ENCODE data around the gene SLCO4A1.

DNA sequence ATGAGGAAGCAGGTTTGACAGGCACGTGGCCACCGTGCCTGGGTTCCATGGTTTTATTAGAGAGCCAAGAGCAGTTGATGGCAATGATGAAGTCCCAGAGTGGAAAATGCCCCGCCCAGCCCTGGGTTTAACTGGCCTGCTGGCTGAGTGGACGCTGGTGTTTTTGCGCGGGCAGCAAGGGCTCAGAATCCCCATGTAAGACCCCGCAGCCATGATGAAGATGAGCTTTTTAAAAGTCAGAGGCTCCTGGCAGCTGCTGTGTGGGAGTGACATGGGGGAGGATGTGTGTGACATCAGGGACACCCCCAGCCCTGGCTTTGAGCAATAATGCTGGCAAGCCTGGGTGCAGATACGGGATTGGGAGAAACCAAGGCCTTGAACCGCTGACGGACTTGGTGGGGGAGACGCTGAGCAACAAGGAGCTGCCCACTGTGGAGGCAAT, 33.0 kb upstream of the SLCO4A1 start:
- TF ChIP-seq EZH2 (IDR thresholded peaks at IDR 0.05; ENCODE audit: low read length, unreplicated experiment) = no peak
- TF ChIP-seq, protein P1, sequence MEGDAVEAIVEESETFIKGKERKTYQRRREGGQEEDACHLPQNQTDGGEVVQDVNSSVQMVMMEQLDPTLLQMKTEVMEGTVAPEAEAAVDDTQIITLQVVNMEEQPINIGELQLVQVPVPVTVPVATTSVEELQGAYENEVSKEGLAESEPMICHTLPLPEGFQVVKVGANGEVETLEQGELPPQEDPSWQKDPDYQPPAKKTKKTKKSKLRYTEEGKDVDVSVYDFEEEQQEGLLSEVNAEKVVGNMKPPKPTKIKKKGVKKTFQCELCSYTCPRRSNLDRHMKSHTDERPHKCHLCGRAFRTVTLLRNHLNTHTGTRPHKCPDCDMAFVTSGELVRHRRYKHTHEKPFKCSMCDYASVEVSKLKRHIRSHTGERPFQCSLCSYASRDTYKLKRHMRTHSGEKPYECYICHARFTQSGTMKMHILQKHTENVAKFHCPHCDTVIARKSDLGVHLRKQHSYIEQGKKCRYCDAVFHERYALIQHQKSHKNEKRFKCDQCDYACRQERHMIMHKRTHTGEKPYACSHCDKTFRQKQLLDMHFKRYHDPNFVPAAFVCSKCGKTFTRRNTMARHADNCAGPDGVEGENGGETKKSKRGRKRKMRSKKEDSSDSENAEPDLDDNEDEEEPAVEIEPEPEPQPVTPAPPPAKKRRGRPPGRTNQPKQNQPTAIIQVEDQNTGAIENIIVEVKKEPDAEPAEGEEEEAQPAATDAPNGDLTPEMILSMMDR (conservative IDR thresholded peaks at IDR 0.05; ENCODE audit: low read depth, low read length) = no peak
